ENCODE measurements around the gene NFYA.
"Not testable (repeated sequence)": the region's sequence is repeated elsewhere in the genome, so short reads cannot be mapped to it uniquely, and the experiment has no call there.

The NFYA gene

DNA sequence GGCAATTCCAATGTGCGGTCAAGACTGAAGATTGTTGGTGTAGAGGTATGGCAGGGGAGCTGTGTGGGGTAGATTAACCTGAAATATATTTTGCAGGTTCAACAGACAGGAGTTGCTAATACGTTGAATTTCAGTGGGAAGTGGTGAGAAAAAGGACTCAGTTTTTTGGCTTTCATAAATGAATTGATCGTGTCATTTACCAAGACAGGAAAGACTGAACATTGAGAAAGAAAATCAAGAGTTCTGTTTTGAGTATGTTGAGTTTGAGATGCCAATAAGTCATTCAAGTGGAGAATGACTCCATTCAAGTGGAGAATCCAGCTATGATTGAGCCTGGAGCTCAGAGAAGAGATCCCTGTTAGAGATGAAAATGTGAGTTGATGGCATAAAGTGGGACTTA lies 31.1 kb downstream of the NFYA start:
- Histone ChIP-seq H3K4me3 (ENCODE audit: low read length) (no peak overlapping the region), H4K20me1 (ENCODE audit: control insufficient read depth, insufficient read depth, low read depth, low read length) (no peaks in the 10 kb centered on the region), H3K27ac (ENCODE audit: low read depth, low read length) (no peak overlapping the region), H3K36me3 (ENCODE audit: control insufficient read depth, low read length) (peaks cover 19% of the 10 kb centered on the region), H3K27me3 (ENCODE audit: control insufficient read depth, low read length) (no peaks in the 10 kb centered on the region), H3K9me2 (replicated peaks; ENCODE audit: control insufficient read depth, low read length) (no peaks in the 10 kb centered on the region), H3F3A (ENCODE audit: control insufficient read depth, insufficient read depth) (peaks cover 2% of the 10 kb centered on the region; the same call in 1 of the 2 replicates), H3K4me2 (ENCODE audit: low read length) (no peak overlapping the region), H3K4me1 (ENCODE audit: control insufficient read depth, low read length) (no peaks in the 10 kb centered on the region), H3K79me2 (ENCODE audit: control insufficient read depth, low read length) (no peaks in the 10 kb centered on the region), H3K9me3 (ENCODE audit: control insufficient read depth, insufficient read depth, low read length) (no peaks in the 10 kb centered on the region)
- no peak for TF ChIP-seq EZH2phosphoT487 (IDR thresholded peaks at IDR 0.05; ENCODE audit: borderline replicate concordance, low read length)
- TF ChIP-seq, protein P1, sequence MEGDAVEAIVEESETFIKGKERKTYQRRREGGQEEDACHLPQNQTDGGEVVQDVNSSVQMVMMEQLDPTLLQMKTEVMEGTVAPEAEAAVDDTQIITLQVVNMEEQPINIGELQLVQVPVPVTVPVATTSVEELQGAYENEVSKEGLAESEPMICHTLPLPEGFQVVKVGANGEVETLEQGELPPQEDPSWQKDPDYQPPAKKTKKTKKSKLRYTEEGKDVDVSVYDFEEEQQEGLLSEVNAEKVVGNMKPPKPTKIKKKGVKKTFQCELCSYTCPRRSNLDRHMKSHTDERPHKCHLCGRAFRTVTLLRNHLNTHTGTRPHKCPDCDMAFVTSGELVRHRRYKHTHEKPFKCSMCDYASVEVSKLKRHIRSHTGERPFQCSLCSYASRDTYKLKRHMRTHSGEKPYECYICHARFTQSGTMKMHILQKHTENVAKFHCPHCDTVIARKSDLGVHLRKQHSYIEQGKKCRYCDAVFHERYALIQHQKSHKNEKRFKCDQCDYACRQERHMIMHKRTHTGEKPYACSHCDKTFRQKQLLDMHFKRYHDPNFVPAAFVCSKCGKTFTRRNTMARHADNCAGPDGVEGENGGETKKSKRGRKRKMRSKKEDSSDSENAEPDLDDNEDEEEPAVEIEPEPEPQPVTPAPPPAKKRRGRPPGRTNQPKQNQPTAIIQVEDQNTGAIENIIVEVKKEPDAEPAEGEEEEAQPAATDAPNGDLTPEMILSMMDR (IDR thresholded peaks at IDR 0.05; ENCODE audit: low read depth, low read length, poor library complexity, severe bottlenecking), result no peak

DNA sequence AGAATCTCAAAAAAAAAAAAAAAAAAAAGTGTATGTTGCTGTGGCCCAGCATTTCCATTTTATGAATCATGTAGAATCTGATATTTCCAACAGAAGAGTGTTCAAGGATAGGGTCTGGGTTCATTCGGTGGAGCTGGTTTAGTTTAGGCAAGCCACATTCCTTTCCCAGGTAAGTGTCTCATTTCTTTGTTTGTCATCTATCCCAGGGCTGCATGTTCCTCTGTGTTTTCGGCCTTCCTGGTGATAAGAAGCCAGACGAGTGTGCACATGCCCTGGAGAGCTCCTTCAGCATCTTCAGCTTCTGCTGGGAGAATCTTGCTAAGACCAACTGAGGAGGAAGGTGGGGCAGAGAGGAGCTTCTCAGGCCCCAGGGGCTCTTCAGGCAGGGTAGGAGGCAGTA lies 38.2 kb downstream of the NFYA start:
- no peaks in the 10 kb centered on the region for H3K79me2 ChIP-seq (ENCODE audit: control insufficient read depth, low read length)
- no peak overlapping the region for H3K4me2 ChIP-seq (ENCODE audit: low read length)
- no peaks in the 10 kb centered on the region for H4K20me1 ChIP-seq (ENCODE audit: control insufficient read depth, insufficient read depth, low read depth, low read length)
- no peaks in the 10 kb centered on the region for H3F3A ChIP-seq (ENCODE audit: control insufficient read depth, insufficient read depth)
- H3K4me3 ChIP-seq (ENCODE audit: low read length), result no peak overlapping the region
- no peaks in the 10 kb centered on the region for H3K9me2 ChIP-seq (replicated peaks; ENCODE audit: control insufficient read depth, low read length)
- H3K27ac ChIP-seq (ENCODE audit: low read depth, low read length), result no peak overlapping the region
- no peaks in the 10 kb centered on the region for H3K27me3 ChIP-seq (ENCODE audit: control insufficient read depth, low read length)
- no peaks in the 10 kb centered on the region for H3K4me1 ChIP-seq (ENCODE audit: control insufficient read depth, low read length)
- H3K36me3 ChIP-seq (ENCODE audit: control insufficient read depth, low read length), result no peaks in the 10 kb centered on the region
- no peak for TF ChIP-seq EZH2phosphoT487 (IDR thresholded peaks at IDR 0.05; ENCODE audit: borderline replicate concordance, low read length)
- TF ChIP-seq, protein P1 (IDR thresholded peaks at IDR 0.05; ENCODE audit: low read depth, low read length, poor library complexity, severe bottlenecking), result no peak
- no peaks in the 10 kb centered on the region for H3K9me3 ChIP-seq (ENCODE audit: control insufficient read depth, insufficient read depth, low read length)

DNA sequence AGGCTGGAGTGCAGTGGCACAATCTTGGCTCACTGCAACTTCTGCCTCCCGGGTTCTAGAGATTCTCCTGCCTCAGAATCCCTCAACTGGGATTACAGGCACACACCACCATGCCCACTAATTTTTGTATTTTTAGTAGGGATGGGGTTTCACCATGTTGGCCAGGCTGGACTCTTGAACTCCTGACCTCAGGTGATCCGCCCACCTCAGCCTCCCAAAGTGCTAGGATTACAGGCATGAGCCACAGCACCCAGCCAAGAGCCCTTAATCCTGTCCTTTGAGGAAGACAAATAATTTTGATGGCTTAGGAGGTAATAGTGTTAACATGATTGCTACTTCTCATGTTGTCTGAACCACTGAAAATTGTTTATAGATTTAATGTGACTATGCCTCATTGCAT lies 42.3 kb downstream of the NFYA start:
- not testable (repeated sequence) for H3K9me2 ChIP-seq (replicated peaks; ENCODE audit: control insufficient read depth, low read length); H3K4me1 ChIP-seq (ENCODE audit: control insufficient read depth, low read length); H3K36me3 ChIP-seq (ENCODE audit: control insufficient read depth, low read length); H3F3A ChIP-seq (ENCODE audit: control insufficient read depth, insufficient read depth); H3K27me3 ChIP-seq (ENCODE audit: control insufficient read depth, low read length); H3K9me3 ChIP-seq (ENCODE audit: control insufficient read depth, insufficient read depth, low read length); H3K4me3 ChIP-seq (ENCODE audit: low read length); H3K4me2 ChIP-seq (ENCODE audit: low read length); H3K79me2 ChIP-seq (ENCODE audit: control insufficient read depth, low read length); H3K27ac ChIP-seq (ENCODE audit: low read depth, low read length); H4K20me1 ChIP-seq (ENCODE audit: control insufficient read depth, insufficient read depth, low read depth, low read length)

DNA sequence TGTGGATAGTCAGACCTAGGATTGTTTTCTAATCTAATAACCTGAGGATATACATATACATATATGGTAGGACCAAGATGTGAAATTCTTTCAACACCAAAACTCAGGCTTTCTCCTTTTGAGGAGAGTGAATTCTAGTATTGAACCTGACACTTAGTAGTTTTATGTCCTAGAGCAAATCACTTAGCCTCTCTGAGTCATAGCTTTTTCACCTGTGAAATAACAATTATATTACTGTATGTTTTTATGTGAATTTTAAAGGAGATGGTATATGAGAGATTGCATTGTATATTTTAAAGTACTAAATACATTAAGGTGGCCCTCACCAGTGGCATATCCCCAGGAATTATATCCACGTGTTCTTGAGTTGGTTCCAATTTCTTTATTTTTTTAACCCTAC lies 46.7 kb downstream of the NFYA start:
- no peaks in the 10 kb centered on the region for H3K27me3 ChIP-seq (ENCODE audit: control insufficient read depth, low read length)
- no peaks in the 10 kb centered on the region for H3K79me2 ChIP-seq (ENCODE audit: control insufficient read depth, low read length)
- no peaks in the 10 kb centered on the region for H3K9me3 ChIP-seq (ENCODE audit: control insufficient read depth, insufficient read depth, low read length)
- no peak overlapping the region for H3K4me3 ChIP-seq (ENCODE audit: low read length)
- H3K4me2 ChIP-seq (ENCODE audit: low read length), result no peak overlapping the region
- no peaks in the 10 kb centered on the region for H3F3A ChIP-seq (ENCODE audit: control insufficient read depth, insufficient read depth)
- no peak overlapping the region for H3K27ac ChIP-seq (ENCODE audit: low read depth, low read length)
- H3K9me2 ChIP-seq (replicated peaks; ENCODE audit: control insufficient read depth, low read length), result no peaks in the 10 kb centered on the region
- no peaks in the 10 kb centered on the region for H3K36me3 ChIP-seq (ENCODE audit: control insufficient read depth, low read length)
- no peaks in the 10 kb centered on the region for H3K4me1 ChIP-seq (ENCODE audit: control insufficient read depth, low read length)
- no peaks in the 10 kb centered on the region for H4K20me1 ChIP-seq (ENCODE audit: control insufficient read depth, insufficient read depth, low read depth, low read length)
- no peak for TF ChIP-seq EZH2phosphoT487 (IDR thresholded peaks at IDR 0.05; ENCODE audit: borderline replicate concordance, low read length)
- TF ChIP-seq, protein P1 (IDR thresholded peaks at IDR 0.05; ENCODE audit: low read depth, low read length, poor library complexity, severe bottlenecking), result no peak
